GM03348 (cell line): Measurements from ENCODE around the gene PYGO2.

Experiments
- DNase-seq: peaks from one replicate; pipeline ENCODE4 v3.0.0; 2012; ENCODE audit warnings: low spot score

Gene PYGO2, protein sequence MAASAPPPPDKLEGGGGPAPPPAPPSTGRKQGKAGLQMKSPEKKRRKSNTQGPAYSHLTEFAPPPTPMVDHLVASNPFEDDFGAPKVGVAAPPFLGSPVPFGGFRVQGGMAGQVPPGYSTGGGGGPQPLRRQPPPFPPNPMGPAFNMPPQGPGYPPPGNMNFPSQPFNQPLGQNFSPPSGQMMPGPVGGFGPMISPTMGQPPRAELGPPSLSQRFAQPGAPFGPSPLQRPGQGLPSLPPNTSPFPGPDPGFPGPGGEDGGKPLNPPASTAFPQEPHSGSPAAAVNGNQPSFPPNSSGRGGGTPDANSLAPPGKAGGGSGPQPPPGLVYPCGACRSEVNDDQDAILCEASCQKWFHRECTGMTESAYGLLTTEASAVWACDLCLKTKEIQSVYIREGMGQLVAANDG

GRCh38 chr1:154961207-154962155 lies at the start of gene PYGO2:
TSS of gene PYGO2 (minus strand) at chr1:154961782. CDS start at chr1:154961576, 206 bp downstream.
- DNase-seq: peak; percentile 90

DNA sequence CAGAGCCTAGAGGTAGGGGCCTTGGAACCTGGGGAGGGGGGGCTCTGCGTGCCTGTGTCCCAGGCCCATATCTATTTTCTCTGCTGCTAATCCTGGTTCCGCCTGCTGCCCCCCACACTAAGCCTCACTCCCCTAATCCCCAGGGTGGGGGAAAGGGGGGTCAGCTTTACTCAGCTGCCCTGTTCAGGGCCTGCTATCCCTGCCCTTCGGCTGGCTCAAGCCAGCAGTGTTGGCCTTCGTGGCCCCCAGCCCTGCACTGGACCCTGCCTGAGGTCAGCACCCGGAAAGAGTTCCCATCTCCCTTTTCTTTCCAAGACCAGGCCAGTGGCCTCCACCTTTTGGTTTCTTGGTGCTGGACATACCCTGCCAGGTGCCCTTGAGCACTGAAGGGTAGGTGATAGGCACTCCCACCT lies 49.4 kb upstream of the PYGO2 start:
- no peak for DNase-seq

GRCh38 chr1:155010211-155010918 lies 48.8 kb upstream of the PYGO2 start:
- DNase-seq: no peak

GRCh38 chr1:155009742-155010141 lies 48.2 kb upstream of the PYGO2 start:
- no peak for DNase-seq

DNA sequence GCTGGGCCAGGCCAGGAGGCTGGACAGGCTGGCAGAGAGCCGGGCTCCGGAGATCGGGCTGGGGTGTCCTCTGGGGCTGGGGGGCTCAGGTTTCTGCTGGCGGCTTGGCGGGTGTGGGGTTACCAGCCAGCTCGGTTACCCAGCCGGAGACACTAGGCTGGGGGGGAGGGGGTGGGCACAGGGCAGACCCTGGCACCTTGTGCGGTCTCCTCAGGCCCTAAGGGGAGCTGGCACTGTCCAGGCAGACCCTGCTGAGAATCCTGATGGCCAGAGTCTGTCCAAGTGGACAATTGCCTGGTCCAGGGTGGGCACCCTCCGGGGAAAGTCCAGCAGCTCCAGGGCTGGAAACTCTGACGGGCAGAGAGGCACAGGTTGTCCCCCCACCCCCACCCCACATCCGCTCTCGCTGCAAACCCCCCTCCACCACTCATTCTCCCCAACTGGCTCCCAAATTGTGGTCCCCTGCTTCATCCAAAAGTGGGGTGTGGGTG lies 47.7 kb upstream of the PYGO2 start:
- DNase-seq: no peak

DNA sequence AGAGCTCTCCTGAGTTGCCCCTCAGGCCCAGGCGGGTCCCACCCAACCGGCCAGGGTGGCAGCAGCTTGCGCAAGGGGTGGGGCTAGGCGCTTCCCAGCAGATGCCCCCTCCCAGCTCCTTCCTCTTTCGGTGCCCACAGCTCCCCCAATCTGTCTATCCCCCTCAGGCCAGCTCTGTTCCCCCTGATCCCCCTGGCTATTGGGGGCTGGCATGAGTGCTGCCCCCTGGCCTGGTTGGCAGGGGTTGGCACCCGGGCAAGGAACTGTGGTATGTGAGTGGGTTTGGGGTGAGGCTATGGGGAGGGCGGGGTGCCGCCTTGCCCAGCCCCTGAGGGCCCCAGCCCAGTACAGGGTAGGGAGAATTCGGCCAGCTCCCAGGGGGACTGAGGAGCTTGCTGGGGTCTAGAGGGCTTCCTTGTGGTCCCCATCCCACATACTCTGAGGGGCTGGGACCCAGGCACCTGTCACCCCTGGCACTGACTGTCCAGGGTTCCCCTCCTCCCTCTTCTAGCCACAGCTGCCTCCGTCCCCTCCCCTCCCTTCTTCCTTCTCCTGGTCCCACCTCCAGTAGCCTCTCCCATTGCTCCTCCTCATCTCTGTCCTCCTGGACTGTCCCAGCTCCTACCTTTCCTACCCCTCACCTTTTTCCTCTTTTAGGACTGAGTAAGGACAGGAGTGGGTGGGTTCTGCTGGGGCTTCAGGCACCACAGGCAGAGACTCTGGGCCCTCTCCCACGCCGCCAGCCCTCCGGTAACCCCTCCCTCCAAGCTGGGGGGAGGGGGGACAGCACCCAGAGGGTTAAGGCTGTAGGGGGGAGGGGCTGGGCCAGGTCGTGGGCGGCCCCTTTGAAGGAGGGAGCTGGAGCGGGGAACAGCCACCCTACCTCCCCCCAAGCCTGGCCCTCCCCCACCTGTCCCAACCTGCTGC lies 46.7 kb upstream of the PYGO2 start:
- DNase-seq: no peak

GRCh38 chr1:155007251-155007828 lies 45.8 kb upstream of the PYGO2 start:
- no peak for DNase-seq

DNA sequence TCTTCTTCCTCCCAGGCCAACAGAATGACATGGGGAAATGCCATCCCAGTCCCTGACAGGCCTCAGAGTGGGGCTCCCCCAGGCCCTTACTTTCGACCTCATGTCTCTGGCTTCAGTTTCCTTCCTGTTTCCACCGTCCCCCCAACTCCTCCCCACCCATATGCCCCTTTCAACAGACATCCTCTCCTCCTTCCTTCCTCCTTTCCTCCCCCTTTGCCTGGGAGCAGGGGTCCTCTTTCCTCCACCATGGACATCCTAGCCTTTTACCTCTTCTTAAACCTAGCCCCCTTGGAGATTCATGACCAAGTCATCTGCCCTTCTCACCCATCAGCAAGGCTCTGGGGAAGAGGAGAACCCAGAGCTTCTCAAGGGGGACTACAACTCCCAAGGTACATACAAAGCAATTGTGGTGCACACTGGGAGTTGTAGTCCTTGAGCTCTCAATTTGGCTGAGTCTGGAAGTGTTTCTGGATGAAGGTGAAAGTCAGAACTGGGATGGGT lies 45.1 kb upstream of the PYGO2 start:
- DNase-seq: no peak

DNA sequence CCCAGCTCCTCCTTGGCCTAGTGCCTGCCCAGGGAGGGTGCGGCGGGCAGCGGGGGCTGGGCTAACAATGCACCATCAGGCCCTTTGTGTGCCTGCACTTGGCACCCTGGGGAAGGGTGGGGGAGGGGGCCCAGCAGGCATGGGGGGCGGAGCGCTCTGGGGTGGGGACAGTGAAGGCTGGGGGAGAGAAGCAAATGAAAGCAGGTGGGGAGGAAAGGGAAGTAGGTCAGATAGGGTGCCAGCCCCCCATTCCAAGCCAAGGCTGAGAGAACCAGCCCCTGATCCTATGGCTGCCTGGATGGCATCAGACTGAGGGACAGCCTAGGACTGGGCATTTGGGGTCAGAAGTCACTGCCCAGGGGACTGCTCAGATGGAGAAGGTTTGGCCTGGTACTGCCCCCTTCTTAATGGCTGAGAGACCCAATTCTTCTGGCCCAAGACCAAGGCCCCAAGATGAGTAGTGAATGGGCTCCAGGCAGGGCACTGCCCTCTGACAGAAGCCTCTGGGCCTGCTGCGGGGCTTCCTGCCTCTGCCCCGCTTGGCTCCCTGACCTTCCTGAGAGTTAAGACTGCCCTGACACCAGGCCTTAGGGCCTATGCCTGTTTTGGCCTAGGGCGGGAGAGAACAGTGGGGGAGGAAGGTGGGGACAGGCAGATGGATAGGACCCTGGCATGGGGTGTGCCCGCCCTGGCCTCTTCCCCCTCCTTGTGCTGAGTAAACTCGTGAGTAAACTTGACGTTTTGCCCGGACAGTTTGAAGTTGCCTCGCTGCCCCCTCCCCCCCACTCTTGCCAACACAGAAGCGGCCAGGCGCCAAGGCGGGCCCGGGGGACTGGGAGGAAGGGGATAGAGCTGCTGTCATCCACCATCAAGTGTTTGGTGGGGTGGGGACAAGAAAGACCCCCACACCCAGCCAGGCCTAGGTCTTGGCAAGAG lies 43.8 kb upstream of the PYGO2 start:
- DNase-seq: peak; percentile 44

GRCh38 chr1:155004352-155005075 lies 42.9 kb upstream of the PYGO2 start:
- no peak for DNase-seq

DNA sequence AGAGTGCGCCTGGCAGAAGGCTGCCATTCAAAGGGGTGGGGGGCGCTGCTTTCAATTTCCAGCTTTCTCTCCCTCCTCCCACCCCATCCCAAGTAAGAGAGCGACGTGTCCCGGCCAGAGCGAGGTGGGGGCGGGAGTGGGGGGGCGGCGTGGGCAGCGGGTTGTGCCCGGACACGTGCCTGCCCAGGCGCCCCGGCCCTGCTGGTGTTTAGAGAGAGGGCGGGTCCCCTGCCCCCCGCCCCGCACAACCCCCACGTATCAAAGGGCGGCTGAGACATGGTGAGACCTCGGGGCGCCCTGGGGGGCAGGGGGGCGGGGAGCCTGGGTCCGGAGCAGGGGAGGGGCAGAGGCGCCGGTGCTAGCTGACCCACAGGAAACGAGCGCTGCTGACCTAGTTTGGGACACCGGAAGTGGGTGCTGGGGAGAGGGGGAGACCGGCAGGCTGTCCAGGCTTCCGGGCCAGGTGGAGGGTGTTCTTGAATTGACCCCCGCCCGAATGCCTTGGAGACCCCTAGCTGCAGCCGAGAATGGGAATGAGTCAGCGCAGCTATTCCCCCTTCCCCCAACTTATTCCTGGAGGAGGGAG lies 42.3 kb upstream of the PYGO2 start:
- DNase-seq: peak; percentile 82

- DNase-seq: no peak
Observed at GRCh38 chr1:155003227-155003765, 41.7 kb upstream of the PYGO2 start.

DNA sequence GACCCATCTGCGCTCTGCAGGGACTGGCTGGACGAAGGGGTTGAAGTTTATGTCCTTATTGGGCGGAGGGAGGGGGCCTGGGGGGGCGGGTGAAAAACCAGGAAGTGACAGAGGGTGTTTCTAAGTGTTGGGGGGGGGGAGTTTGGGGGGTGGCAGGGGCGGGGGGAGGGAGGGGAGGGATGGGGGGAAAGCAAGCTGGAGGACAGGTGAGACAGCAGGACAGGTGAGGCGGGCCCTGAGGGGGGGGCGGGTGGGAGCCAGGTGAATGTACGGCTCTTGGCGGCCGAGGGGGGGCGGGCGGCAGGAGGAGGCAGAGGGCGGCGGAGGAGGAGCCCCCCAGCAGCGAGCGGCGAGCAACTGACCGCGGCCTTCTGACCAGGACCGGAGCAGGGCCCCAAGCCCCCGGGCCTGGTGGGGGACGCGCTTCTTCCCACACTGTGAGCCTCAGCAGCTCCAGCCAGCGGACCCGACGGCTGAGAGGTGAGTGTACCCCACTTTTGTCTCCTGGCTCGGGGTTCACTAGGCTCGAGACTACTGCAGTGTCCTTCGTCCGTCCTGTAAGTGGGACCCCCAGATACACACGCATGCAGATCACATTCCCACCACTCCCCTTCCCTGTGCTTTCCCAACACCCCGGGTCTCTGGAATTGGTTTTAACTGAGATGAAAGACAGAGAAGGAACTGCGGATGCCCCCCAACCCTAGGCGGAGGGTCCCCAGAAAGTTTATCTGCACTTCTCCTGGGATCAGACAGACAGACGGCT lies 41.1 kb upstream of the PYGO2 start, which contains the start of gene ZBTB7B:
Gene ZBTB7B (plus strand): TSS at position 339 of the 763 bp plus-strand sequence. CDS start 11,859 bp downstream, outside the sequence.
- DNase-seq: peak; percentile 81

- peak; percentile 100 for DNase-seq
Observed at GRCh38 chr1:155001675-155002463, 40.3 kb upstream of the PYGO2 start.

DNA sequence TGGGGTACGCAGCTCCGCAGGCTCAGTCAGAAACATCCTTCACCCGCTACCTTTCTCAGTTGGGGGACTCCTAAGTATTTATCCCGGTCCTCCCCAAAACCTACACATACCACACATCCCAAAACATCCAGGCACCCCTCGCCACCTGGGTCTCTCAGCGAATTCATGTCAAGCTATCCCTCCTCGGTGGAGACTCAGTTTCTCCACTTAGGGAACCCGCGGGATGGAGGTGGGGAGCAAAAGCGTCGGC lies 39.8 kb upstream of the PYGO2 start:
- DNase-seq: no peak

- DNase-seq: peak; percentile 89
Observed at GRCh38 chr1:155000726-155001424, 39.3 kb upstream of the PYGO2 start.
